ENCODE results near the gene ADAMTS4.

GRCh38 chr1:161159913-161160243 lies 39.0 kb downstream of the ADAMTS4 start:
- no peak for TF ChIP-seq CTCF (IDR thresholded peaks at IDR 0.05; ENCODE audit: borderline replicate concordance, extremely low read depth, low read length, poor library complexity, severe bottlenecking)
- TF ChIP-seq EZH2 (IDR thresholded peaks at IDR 0.05; ENCODE audit: borderline replicate concordance, low read depth, low read length, severe bottlenecking) = no peak
